NCI-H82 (cell line): ENCODE data around the gene GAPDH.
"Not testable (repeated sequence)": the region's sequence is repeated elsewhere in the genome, so short reads cannot be mapped to it uniquely, and the experiment has no call there.

Experiments used
- DNase-seq: peaks from one replicate; lab custom pipeline; 2025; lab: John Stamatoyannopoulos, UW

GAPDH gene

DNA sequence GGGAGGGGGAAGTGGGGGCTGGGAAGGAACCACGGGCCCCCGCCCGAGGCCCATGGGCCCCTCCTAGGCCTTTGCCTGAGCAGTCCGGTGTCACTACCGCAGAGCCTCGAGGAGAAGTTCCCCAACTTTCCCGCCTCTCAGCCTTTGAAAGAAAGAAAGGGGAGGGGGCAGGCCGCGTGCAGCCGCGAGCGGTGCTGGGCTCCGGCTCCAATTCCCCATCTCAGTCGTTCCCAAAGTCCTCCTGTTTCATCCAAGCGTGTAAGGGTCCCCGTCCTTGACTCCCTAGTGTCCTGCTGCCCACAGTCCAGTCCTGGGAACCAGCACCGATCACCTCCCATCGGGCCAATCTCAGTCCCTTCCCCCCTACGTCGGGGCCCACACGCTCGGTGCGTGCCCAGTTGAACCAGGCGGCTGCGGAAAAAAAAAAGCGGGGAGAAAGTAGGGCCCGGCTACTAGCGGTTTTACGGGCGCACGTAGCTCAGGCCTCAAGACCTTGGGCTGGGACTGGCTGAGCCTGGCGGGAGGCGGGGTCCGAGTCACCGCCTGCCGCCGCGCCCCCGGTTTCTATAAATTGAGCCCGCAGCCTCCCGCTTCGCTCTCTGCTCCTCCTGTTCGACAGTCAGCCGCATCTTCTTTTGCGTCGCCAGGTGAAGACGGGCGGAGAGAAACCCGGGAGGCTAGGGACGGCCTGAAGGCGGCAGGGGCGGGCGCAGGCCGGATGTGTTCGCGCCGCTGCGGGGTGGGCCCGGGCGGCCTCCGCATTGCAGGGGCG, at the start of gene GAPDH:
TSS of gene GAPDH (plus strand) at position 595 of the 772 bp plus-strand sequence. CDS start 316 bp downstream, outside the sequence.
- peak; percentile 99 for DNase-seq

DNA sequence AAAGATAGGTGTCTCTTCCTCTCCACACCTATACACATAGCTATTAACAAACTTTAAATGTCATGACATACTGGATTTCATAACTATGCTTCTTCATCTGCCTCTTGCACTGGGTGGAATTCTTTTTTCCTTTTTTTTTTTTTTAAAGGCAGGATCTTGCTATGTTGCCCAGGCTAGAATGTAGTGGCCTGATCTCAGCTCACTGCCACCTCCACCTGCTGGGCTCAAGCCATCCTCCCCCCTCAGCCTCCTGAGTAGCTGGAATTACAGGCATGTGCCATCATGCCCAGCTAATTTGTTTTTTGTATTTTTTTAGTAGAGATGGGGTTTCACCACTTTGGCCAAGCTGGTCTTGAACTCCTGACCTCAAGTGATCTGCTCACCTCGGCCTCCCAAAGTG, 46.1 kb upstream of the GAPDH start:
- DNase-seq = no peak

DNA sequence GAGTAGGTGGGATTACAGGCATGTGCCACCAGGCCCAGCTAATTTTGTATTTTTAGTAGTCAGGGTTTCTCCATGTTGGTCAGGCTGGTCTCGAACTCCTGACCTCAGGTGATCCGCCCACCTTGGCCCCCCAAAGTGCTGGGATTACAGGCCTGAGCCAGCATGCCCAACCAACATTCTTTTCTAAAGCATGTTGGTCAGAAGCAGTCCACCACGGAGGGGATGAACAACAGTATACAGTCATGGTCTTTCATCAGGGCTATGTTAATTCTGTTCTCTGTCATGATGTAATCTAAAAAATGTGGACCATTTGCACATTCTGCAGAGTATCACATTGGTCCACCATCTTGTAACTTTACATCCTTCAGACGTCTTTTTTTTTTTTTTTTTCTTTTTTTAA, 44.9 kb upstream of the GAPDH start:
- no peak for DNase-seq

DNA sequence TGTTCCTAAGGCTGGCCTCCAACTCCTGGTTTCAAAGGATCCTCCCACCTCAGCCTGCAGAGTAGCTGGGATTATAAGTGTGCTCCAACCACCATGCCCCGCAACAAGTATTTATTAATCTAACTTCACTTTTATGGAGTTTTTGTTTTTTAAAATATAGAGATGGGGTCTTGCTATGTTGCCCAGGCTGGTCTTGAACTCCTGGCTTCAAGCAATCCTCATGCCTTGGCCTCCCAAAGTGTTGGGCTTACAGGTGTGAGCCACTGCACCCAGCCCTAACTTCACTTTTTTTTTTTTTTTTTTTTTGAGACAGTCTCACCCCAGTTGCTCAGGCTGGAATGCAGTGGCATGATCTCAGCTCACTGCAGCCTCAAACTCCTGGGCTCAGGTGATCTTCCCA, 43.6 kb upstream of the GAPDH start:
- not testable (repeated sequence) for DNase-seq

DNA sequence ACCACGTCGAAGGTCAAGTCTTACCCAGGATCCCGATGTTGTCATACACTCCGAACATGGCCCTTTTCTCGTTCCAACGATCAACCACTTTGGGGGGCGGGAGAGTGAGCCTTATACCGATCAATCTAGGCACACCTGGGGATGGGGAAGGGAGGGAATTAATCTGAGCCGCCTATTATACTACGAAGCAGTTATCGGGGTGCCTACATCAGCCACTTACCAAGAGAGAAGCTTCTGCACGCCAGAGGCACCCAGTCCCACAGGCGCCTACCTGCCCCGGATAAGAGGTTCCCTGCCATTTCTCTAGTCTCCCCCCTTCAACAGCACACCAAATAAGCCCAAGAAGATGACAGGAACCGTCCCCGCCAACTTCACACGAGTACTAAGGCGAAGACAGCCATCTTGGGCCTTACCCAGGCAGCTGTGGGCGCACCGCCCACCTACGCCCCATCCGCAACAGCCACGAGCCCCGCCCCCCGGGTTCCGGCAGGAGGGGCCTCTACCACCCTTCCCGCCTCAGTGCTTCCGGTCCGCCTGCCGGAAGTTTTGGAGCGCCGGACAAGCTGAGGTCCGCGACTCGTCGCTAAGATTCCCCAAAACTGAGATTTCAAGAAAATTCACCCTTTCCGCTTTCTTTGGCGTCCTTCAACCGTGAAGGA, 41.4 kb upstream of the GAPDH start, which contains the start of gene MRPL51:
TSS of gene MRPL51 (minus strand) at position 425 of the 659 bp plus-strand sequence. CDS start at position 299, 126 bp downstream.
- DNase-seq = peak; percentile 99

DNA sequence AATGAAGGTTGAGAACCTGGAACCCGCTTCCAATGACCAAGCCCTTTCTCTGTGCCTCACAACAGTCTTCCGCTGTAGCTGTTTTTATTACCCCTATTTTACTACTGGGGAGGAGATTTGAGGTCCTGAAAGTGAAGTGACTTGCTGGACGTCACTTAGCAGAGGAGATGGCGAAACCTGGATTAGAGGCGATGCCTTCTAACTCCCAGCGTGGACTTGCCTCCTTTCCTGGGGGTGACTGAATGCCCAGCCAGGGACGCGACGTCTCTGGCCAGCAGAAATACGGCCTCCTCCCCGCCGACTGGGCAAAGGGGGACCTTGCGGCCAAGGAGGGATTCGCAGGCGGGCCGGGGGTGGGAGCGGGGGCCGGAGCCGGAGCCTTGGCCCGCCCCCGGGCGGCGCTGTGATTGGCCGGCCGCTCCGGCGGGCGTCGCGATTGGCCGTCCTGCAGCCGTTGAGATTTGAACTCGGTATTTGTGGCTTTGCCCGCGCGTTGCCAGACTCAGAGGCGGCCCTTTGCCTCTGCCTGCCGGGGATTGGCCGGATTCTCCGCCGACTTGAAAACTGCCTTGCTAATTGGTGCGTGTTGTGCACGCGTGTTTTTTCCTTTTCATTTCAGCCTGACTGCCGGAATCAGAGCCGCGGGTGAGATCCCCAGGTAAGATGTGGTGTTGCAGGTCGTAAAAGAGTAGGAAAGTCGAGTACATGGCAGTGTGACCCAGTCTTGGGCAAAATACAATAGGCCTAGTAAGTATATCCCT, 40.6 kb upstream of the GAPDH start, which contains the start of gene NCAPD2:
TSS of gene NCAPD2 (plus strand) at position 606 of the 761 bp plus-strand sequence. CDS start 997 bp downstream, outside the sequence.
- peak; percentile 99 for DNase-seq

DNA sequence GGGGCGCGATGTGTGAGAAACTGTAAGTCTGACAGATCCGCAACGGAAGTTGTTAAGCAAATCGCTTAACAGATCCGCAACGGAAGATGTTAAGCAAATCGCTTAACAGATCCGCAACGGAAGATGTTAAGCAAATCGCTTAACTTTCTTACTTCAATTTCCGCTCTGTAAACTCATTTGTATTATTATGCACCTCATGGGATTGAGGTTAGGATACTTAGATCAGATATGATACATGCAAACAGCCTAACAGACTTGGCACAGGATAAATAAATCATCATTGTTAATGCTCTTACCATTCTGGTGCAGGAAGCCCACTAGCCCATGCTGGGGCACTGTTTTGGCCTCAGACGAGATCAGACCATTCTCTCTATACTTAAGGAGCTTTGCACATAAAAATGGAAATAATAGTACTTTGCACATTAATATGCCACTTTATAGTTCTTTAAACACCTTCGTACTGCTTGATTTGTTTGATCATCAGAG, 40.0 kb upstream of the GAPDH start:
- peak; percentile 78 for DNase-seq

DNA sequence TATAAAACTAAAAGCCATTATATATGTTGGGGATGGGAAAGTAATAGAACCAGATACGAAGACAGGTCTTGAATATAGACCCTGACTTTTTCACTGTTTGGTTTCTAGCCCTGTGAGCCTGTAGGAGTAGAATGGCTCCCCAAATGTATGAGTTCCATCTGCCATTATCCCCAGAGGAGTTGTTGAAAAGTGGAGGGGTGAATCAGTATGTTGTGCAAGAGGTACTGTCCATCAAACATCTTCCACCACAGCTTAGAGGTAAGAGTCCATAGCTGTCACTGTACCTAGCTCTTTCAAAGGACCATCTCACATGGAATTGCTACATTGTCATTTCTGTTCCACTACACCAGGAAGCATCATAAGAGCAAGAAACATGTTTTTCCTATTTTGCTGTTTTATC, 39.3 kb upstream of the GAPDH start:
- DNase-seq = no peak

DNA sequence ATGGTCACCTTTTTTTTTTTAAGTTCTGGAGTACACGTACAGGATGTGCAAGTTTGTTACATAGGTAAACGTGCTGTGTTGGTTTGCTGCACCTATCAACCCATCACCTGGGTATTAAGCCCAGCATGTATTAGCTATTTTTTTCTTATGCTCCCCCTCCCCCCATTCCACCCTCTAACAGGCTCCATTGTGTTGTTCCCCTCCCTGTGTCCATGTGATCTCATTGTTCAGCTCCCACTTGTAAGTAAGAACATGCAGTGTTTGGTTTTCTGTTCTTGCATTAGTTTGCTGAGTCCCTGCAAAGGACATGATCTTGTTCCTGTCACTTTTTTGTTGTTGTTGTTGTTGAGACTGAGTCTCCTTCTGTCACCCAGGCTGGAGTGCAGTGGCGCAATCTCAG, 37.0 kb upstream of the GAPDH start:
- not testable (repeated sequence) for DNase-seq

DNA sequence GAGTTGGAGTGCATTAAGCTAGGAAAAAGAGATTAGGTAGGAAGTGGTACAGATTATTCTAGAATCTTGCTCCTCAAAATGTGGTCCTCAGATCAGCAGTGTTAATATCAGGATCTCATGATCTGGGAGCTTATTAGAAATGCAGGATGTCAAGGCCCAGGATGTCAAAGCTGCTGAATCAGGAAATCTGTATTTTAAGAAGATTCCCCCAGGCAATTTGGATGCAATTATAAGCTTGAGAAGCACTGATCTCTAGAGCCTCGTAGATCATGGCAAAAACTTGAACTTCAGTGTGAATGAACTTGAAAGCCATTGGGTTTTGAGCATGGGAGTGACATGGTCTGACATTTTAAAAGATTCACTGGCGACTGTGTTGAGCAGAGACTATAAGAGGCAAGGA, 33.9 kb upstream of the GAPDH start:
- DNase-seq = no peak

DNA sequence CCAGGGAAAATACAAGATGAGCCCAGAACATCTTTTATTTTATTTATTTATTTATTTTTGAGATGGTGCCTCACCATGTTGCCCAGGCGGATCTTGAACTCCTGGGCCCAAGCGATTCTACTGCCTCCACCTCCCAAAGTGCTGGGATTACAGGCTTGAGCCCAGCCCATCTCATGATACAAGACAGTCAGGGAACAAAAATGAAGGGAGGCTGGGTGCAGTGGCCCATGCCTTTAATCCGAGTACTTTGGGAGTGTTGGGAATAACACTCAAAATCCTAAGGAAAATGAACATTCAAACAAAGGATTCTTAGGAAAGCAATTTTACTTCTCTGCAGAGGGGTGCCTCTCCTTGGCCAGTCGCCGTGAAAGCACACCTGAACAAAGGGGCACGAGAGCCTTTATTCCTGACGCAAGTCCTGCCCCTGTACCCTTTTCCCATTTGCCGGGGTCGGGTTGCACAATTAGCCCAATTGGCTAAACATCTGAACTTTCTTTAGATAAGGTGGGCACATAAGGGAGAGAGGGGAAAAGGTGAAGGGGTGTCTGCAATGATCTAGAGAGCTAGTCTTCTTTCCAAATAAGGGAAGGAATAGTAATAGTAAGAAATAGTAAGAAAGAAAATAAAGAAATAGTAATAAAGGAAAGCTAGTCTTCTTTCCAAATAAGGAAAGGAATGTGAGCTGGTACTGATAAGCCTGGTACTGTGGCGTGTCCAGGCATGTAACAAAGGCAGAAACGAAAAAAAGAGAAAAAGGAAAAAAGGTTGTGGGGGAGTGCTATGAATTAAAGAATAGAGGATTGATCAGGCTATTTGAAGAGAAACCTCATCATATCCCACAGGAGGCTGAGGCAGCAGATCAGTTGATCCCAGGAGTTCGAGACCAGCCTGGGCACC, 27.0 kb upstream of the GAPDH start:
- no peak for DNase-seq

DNA sequence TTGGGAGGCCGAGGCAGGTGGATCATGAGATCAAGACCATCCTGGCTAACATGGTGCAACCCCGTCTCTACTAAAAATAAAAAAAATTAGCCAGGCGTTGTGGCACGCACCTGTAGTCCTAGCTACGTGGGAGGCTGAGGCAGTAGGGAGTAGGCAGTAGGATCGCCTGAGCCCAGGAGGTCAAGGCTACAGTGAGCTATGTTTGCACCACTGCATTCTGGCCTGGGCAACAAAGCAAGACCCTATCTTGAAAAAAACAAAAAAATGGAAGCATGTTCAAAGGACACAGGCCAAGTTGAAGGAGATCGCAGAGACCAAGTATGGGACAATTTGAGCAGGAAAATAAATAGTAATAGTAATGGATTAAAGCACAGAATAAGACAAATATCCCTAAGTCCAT, 26.2 kb upstream of the GAPDH start:
- DNase-seq = no peak

DNA sequence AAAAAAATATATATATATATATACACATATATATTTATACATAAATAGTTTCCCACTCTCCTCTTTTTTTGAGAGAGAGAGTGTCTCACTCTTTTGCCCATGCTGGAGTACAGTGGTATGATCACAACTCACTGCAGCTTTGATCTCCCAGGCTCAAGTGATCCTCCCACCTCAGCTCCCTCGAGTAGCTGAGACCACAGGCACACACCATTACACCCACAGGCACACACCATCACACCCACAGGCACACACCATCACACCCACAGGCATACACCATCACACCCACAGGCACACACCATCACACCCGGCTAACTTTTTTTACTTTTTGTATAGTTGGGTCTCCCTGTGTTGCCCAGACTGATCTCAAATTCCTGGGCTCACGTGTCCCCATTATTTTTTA, 14.1 kb upstream of the GAPDH start:
- no peak for DNase-seq

DNA sequence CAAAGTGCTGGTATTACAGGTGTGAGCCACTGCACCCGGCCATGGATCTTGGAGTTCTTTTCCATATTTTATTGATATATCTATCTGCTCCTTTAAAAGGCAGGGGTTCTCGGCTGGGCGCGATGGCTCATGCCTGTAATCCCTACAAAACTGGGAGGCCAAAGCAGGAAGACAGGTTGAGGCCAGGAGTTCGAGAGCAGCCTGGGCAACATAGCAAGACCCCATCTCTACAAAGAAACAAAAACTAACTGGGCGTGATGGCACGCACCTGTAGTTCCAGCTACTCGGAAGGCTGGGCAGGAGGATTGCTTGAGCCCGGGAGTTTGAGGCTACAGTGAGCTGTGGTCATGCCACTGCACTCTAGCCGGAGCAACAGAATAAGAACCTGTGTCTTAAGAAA, 12.1 kb upstream of the GAPDH start:
- no peak for DNase-seq

DNA sequence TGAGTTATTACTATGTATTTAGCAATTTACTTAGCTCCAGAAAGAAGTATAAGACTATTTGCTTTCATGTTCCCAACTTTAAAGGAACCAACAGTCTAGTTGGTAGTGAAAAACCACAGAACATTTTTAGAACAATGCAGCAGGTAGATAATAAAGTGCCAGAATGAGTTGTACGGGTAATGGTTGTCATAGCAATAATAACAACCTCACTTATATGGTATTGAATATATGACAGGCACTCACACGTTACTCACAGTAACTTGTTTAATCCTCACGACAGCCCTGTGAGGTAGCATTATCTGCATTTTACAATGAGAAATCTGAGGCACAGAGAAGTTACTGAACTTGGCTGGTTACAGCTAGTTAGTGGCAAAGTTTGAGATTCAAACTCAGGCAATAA, 10.6 kb upstream of the GAPDH start:
- no peak for DNase-seq

DNA sequence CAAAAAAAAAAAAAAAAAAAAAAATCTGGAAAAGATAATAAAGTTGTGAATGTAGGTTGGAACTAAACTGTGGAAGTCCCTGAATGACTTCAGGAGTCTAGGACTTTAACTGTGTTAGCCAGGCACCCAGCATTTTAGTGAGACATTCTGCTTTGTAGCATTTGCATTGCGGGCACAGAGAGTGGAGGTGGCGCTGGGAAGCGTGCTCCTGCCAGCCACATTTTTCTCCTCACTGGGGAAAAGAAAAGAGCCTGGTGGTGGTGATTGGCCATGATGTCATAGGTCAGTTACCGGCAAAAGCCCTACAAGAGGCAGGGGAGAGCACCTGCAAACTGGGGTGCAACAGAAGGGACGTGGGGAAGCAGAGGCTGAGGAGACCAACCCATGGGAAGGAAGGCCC, 9.7 kb upstream of the GAPDH start:
- DNase-seq = no peak

DNA sequence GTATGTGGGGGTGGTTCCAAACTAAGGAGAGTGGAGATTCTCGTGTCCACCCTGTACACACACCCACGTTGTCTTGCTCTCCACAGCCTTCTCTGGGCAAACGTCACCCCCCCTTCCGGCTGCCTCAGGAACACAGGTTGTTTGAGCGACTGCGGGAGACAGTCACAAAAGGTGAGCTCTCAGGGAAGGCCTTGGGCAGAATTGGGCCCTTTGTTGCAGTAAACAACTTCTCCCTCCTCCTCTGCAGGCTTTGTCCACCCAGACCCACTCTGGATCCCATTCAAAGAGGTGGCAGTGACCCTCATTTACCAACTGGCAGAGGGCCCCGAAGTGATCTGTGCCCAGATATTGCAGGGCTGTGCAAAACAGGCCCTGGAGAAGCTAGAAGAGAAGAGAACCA, 8.1 kb upstream of the GAPDH start:
- no peak for DNase-seq

DNA sequence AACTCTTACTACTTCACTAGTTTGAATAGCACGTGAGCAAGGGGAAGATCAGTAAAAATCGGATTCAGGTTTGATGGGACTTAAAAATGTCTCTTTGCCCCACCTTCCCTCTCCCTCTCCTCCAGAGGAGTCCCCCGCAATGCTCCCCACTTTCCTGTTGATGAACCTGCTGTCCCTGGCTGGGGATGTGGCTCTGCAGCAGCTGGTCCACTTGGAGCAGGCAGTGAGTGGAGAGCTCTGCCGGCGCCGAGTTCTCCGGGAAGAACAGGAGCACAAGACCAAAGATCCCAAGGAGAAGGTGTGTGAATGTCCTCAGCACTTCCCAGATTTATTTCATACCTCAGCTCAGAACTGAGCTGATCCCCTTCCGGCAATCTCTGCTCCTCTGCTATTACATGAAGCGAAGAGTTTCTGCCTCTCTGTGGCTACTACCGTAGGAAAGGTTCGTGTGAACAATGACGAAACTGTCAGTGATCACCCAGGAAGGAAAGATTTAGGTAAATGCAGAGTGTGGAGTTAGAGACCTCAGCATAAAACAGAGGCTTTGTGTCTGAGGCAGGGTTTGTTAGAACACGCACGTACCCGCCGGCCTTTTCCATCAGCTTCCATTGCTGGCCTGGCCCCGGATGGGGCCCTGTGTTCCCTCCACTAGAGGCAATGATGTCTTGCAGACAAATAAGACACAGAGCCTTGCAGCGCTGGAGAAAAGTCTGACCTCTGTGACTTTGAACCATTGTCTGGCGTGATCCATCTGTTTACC, 7.4 kb upstream of the GAPDH start:
- DNase-seq = no peak

DNA sequence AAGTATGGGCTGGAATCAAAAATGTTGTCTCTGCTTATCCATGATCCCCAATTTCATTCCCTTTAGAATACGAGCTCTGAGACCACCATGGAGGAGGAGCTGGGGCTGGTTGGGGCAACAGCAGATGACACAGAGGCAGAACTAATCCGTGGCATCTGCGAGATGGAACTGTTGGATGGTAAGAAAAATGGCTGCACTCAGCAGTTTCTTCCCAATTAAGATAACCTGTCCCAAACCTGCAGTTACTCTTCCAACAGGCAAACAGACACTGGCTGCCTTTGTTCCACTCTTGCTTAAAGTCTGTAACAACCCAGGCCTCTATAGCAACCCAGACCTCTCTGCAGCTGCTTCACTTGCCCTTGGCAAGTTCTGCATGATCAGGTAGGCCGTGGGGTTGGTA, 6.6 kb upstream of the GAPDH start:
- no peak for DNase-seq

DNA sequence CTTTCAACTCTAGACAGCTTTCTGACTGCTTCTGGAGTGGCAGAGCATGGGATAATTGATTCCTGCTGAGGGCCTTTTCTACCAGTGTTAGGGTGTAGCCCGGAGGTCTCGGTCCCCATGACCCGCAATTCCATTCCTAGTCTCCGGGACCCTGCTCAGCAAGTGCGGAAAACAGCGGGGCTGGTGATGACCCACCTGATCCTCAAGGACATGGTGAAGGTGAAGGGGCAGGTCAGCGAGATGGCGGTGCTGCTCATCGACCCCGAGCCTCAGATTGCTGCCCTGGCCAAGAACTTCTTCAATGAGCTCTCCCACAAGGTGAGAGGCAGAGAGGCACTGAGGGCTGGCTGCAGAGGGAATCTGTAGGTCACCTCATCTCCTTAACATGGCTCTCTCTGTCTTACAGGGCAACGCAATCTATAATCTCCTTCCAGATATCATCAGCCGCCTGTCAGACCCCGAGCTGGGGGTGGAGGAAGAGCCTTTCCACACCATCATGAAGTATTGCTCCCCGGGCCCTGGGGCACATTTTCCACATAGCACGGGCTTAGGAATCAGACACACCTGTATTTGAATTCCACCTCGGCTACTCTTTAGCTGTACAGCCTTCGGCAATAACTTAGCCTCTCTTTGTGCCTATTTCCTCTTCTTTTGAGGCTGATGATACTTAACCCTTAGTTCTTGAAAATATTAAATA, 5.6 kb upstream of the GAPDH start:
- no peak for DNase-seq
